Esophagus muscularis mucosa (tissue), 4 donors: ENCODE data around the gene PCDH12.

Source experiments
- CTCF ChIP-seq, 3 experiments: fragments of 200-600 bp in 2 of 3; fragments of 450-650 bp in 1 of 3; sonication (generic) in 2 of 3; IDR thresholded peaks; one replicate each; pipeline ENCODE4 v1.5.1; 2017 to 2019; ENCODE audit warnings: antibody characterized with exemption in 3 of 3, mild to moderate bottlenecking in 2 of 3, moderate library complexity in 1 of 3
- EP300 ChIP-seq: sonication (generic); formaldehyde crosslinking; IDR thresholded peaks from one replicate; pipeline ENCODE4 v1.6.1; 2017; ENCODE audit warnings: antibody characterized with exemption
- POLR2A ChIP-seq: fragments of 450-650 bp; IDR thresholded peaks from one replicate; pipeline ENCODE4 v1.6.1; 2017; ENCODE audit warnings: antibody characterized with exemption, moderate library complexity, mild to moderate bottlenecking, low read depth
- POLR2AphosphoS5 ChIP-seq, 2 donors: sonication (generic); formaldehyde crosslinking; IDR thresholded peaks; one replicate each; pipeline ENCODE4 v1.6.1; 2017; ENCODE audit warnings: antibody characterized with exemption in 2 of 2

- TF ChIP-seq CTCF (IDR thresholded peaks at IDR 0.05): peak; percentile 69 to 81 (median 72)
- no peak for TF ChIP-seq POLR2A
- TF ChIP-seq POLR2AphosphoS5 (IDR thresholded peaks at IDR 0.05): no peak
- no peak for TF ChIP-seq EP300
These were observed 34.5 kb upstream of the PCDH12 start for GRCh38 chr5:141992349-141992963.
